CD4-positive, alpha-beta T cell treated with Interleukin-17A for 4 hours (primary cell): Measurements from ENCODE around the gene CTU1.
"Not testable (repeated sequence)": the region's sequence is repeated elsewhere in the genome, so short reads cannot be mapped to it uniquely, and the experiment has no call there.

Experiments used
- DNase-seq: peaks from one replicate; pipeline ENCODE4 v3.0.0-alpha.2; 2020; ENCODE audit warnings: mixed read lengths

The CTU1 gene

GRCh38 chr19:51108066-51108804, at the start of gene CTU1:
Gene CTU1, minus strand, starts transcription at chr19:51108409. Its CDS starts 3,840 bp downstream, at chr19:51104569.
- DNase-seq: peak; percentile 97

DNA sequence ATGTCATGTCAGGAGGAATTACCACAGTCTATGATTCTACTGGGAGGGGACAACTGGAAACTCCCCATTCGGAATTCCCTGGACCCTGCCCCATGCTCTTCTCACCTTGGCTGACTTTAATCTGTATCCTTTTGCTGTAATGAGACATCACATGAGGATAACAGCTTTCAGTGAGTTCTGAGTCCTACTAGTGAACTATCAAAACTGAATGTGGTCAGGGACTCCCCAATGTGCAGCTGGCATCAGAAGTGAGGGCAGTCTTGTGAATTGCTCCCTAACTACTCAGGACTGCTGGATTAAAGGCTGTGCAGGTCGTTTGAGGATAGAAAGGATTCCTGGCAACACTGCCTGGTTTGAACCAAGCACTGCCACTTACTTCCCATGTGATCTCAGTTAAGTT, 49.1 kb upstream of the CTU1 start:
- DNase-seq: no peak

DNA sequence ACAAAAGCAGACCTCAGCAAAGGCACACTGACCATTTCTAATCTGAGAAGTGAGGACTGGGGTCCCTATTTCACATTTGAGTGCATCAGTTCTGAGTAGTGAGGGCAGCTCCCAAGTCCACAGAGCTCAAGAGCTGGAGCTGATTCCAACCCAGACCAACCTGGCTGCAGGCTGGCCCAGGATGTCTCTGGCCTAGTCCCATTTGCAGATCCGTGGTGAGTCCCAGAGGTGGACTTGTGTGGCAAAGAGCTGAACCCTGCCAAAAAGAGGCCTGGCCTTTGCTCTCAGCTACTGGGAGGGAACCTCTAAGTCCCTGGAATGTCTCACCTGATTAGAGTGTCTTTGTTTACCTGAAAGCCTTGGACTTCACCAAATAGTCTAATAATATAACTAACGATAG, 48.5 kb upstream of the CTU1 start:
- no peak for DNase-seq

DNA sequence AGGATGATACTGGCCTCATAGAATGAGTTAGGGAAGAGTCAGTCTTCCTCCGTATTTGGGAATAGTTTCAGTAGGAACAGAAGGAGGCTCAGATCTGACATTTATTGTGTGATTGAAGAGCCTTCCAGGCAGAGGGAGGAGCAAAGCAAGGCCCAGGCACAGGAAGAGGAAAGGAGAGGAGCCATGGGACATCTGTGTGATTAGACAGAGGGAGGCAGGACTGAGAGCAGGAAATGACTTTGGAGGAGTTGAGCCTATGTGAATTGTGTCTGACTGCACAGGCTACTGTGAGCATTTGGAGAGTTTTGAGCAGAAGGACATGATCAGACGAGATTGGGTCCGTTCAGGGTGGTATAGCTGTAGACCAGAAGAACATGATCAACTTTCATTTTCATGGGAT, 42.4 kb upstream of the CTU1 start:
- DNase-seq: no peak

GRCh38 chr19:51148580-51148979, 40.4 kb upstream of the CTU1 start:
- no peak for DNase-seq

DNA sequence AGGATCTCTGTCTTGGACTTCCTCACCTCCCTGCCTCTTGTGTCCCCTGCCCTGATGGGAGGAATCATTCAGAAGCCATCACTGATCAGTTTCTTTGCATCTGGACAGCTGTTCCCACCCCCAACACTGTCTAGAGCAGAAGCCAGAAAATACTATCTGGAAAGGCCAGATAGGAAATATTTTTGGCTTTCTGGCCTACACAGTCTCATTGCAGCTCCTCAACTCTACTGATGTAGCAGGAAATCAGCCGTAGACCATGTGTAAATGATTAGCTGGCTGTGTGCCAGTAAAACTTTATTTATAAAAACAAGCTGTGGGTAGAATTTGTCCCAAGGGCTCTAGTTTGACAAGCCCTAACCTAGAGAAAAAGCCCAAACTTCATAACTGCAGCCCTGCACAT, 39.5 kb upstream of the CTU1 start:
- no peak for DNase-seq

- no peak for DNase-seq
Observed at GRCh38 chr19:51146751-51147150, 38.5 kb upstream of the CTU1 start.

GRCh38 chr19:51145916-51146493, 37.8 kb upstream of the CTU1 start:
- no peak for DNase-seq

DNA sequence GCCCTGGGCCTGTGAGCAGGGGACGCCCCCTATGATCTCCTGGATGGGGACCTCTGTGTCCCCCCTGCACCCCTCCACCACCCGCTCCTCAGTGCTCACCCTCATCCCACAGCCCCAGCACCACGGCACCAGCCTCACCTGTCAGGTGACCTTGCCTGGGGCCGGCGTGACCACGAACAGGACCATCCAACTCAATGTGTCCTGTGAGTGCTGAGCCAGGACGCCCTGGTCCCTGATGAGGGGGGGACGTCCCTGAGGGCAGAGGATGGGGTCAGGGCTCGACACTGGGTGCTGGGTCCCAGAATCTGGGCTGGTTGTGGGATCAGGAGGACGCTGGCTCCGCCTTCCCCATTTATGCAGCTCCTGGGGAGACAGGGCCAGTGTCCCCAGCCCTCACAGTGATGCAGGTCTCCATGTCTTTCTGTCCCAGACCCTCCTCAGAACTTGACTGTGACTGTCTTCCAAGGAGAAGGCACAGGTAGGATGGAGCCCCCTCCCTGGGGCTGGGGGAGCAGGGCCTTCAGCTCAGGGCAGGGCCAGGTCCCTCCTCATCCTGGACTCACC, 36.4 kb upstream of the CTU1 start:
- DNase-seq: no peak

- no peak for DNase-seq
Observed at GRCh38 chr19:51143486-51143885, 35.3 kb upstream of the CTU1 start.

GRCh38 chr19:51142809-51143475, 34.7 kb upstream of the CTU1 start:
- DNase-seq: not testable (repeated sequence)

DNA sequence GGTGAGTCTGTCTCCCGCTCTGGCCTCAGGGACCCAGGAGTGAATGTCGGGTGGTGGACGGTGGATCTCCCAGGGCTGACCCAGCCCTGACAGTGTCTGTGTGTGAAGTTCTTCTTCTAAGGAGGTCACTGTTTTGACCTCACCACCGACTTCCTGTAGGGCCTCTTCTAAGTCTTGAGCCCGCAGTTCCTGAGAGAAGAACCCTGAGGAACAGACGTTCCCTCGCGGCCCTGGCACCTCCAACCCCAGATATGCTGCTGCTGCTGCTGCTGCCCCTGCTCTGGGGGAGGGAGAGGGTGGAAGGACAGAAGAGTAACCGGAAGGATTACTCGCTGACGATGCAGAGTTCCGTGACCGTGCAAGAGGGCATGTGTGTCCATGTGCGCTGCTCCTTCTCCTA, 33.9 kb upstream of the CTU1 start, which contains the start of gene SIGLEC7:
Gene SIGLEC7 (plus strand): TSS at position 183 of the 400 bp plus-strand sequence. CDS start 69 bp downstream, at position 252.
- DNase-seq: no peak

DNA sequence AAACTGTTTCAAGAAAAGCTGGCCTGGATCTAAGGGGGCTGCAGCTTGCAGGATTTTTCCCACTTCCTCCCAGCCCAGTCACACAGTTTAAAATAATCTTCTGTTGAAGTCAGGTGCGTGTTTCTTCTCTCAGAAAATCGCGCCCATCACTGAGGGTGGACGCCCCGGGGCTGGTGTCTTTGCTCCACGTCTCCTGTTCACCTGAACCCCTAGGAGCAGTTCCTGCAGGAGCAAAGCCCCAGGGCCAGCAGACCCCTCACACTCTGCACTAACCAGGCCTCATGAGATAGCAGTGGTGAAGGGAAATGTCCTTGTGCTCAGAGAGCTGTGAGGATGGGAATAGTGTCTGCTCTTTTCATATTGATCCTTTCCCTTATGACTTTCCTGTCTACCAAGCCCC, 33.0 kb upstream of the CTU1 start:
- no peak for DNase-seq

DNA sequence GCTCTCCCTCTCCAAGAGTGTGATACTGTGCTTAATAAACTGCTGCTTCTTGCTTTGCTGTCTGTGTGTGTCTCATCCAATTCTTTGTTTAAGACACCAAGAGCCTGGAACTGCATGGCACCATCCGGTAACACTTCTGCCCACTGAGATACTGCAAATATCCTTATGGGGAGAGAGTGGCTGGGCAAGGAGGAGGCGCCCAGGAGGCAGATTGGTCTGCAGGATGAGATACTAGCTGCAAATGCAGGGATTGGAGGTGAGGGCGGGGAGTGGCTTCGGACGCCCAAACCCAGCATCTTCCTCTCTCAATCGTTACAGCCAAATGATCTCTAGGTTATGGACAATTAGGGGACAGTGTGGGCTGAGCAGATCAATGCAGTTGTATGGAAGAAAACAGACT, 32.2 kb upstream of the CTU1 start:
- no peak for DNase-seq

GRCh38 chr19:51139299-51140014, 31.2 kb upstream of the CTU1 start:
- no peak for DNase-seq

DNA sequence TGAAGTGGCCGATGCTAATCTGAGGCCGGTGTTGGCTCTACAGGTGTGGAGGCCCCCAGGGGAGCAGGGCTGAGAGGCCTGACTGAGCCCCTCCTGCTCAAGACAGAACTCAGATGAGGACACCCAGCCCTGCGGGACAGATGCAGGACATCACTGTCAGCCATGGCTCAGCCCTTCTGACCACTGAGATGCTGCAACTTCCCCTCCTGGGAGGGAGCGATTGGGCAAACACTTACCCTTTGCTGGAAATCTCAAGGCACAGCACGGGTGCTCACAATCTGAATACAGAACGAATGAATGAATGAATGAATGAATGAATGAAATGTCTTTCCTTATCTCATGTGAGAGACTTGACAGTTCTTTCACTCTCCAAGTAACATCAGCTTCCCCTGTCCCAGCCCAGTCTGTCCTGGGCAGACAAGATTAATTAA, 30.4 kb upstream of the CTU1 start:
- DNase-seq: no peak

GRCh38 chr19:51137792-51138425, 29.7 kb upstream of the CTU1 start:
- no peak for DNase-seq

DNA sequence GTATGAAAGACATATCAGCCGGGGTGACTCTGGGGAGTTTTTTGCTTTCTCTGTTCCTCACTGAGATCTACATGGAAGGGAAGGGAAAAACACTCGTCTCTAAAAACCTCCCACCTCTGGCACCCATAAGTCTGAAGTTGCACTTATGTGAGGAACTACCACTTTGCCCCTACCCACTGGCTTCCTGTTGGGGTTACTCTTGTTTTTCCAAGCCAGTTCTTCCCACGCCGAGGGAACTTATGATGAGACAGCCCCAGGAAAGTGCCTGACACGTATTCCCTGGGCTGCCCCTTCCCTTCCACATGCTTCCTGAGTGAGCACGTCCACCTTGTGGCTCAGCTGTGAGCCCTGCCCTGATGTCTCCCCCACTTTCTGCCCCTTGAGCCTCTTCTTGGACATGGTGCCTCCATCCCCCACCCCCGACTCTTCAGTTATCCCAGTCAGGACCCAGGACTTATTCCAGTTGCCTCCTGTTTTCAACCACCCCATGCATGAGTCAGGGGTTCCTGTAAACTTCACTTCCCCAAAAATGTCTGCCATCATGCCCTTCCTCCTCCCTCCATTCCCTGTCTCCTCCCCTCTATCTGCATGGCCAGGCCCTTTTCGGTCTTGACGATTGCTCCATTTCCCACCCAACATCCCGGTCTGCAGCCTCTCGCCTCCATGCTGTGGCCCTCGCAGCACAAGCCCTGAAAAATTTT, 28.8 kb upstream of the CTU1 start:
- DNase-seq: peak; percentile 43

DNA sequence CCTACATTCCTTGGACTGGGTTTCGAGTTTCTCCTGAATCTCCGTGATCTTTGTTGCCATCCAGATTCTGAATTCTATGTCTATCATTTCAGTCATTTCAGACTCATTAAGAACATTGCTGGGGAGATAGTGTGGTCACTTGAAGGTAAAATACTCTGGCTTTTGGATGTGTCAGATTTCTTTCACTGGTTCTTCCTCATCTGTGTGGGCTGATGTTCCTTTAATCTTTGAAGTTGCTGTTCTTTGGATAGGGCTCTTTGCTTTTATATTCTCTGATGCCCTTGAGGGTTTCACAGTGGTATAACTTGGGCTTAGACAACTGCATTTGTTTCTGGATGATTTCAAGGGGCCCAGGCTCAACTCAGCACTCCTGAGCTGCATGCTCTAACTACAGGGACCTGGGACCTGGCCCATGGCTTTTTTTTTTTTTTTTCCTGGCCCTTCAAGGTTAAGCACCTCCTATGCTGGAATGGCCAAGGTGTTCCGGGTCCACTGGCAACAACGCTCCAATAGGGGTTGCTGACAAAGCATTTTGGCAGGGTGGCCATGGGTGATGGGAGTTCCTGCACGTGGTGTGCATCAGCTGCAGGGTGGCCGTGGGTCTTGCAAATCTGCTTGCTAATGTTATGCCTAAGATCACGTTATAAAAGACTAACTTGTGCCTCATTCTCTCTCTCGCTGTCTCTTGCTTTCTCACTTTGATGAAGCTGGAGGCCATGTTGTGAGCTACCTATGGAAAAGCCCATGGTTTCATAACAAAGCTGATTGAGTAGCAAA, 28.0 kb upstream of the CTU1 start:
- DNase-seq: no peak

GRCh38 chr19:51135004-51135403, 26.8 kb upstream of the CTU1 start:
- no peak for DNase-seq
